HG02610 (cell line): Measurements from ENCODE around the gene CMBL.
"Not testable (repeated sequence)": the region's sequence is repeated elsewhere in the genome, so short reads cannot be mapped to it uniquely, and the experiment has no call there.

ENCODE experiments used
- ATAC-seq: cut with Tn5 transposase; IDR thresholded peaks from one replicate; pipeline ENCODE4 v1.9.1; 2021; ENCODE audit warnings: mild to moderate bottlenecking, moderate library complexity; ENCODE audit not compliant: unreplicated experiment

Gene CMBL

GRCh38 chr5:10307206-10308148, at the start of gene CMBL:
TSS of gene CMBL (minus strand) at chr5:10307902. CDS start at chr5:10290762, 17,140 bp downstream.
- peak; percentile 86 for ATAC-seq

- peak; percentile 18 for ATAC-seq
These were observed 47.6 kb upstream of the CMBL start for GRCh38 chr5:10355071-10355889.

GRCh38 chr5:10354048-10354872, 46.6 kb upstream of the CMBL start:
- peak; percentile 14 for ATAC-seq

- peak; percentile 82 for ATAC-seq
These were observed 45.7 kb upstream of the CMBL start, which contains the start of gene MARCHF6 for GRCh38 chr5:10353241-10354047. TSS of gene MARCHF6 (plus strand) at chr5:10353695. CDS start at chr5:10353899, 204 bp downstream.

GRCh38 chr5:10352430-10353240, 44.9 kb upstream of the CMBL start:
- ATAC-seq = no peak

GRCh38 chr5:10351919-10352318, 44.2 kb upstream of the CMBL start:
- ATAC-seq = no peak

- no peak for ATAC-seq
These were observed 43.6 kb upstream of the CMBL start for GRCh38 chr5:10351199-10351905.

- ATAC-seq = no peak
These were observed 40.6 kb upstream of the CMBL start for GRCh38 chr5:10348258-10348657.

GRCh38 chr5:10344461-10345106, 36.9 kb upstream of the CMBL start:
- not testable (repeated sequence) for ATAC-seq

GRCh38 chr5:10343486-10343885, 35.8 kb upstream of the CMBL start:
- no peak for ATAC-seq

GRCh38 chr5:10339958-10340357, 32.3 kb upstream of the CMBL start:
- no peak for ATAC-seq

GRCh38 chr5:10339058-10339811, 31.5 kb upstream of the CMBL start:
- no peak for ATAC-seq

GRCh38 chr5:10338686-10339057, 31.0 kb upstream of the CMBL start:
- ATAC-seq = no peak

GRCh38 chr5:10337986-10338385, 30.3 kb upstream of the CMBL start:
- no peak for ATAC-seq

- ATAC-seq = no peak
These were observed 29.4 kb upstream of the CMBL start for GRCh38 chr5:10337107-10337506.

- no peak for ATAC-seq
These were observed 28.2 kb upstream of the CMBL start for GRCh38 chr5:10335711-10336470.

GRCh38 chr5:10334831-10335230, 27.1 kb upstream of the CMBL start:
- no peak for ATAC-seq
